Mucosa of descending colon (tissue), 3 donors: Measurements from ENCODE around the gene OR51A4. TPM values are rescaled to one million over a fixed set of nuclear protein-coding genes. Genes with fewer than 3 reads are reported as not detected.

ENCODE experiments used
- ATAC-seq: fragments of 200-7000 bp; cut with Tn5 transposase; one replicate; pipeline ENCODE4 v1.9.1; 2020; ENCODE audit warnings: mild to moderate bottlenecking, moderate library complexity
- DNase-seq, 3 donors: peaks; one replicate each; pipeline ENCODE4 v3.0.0-alpha.2; 2020
- H3K36me3 ChIP-seq: fragments of 200-600 bp; one replicate; pipeline ENCODE4 v1.8.0; 2021; ENCODE audit warnings: low read depth, mild to moderate bottlenecking
- H3K4me1 ChIP-seq: fragments of 200-600 bp; one replicate; pipeline ENCODE4 v1.8.0; 2021; ENCODE audit warnings: low read depth, mild to moderate bottlenecking
- H3K4me3 ChIP-seq: fragments of 200-600 bp; one replicate; pipeline ENCODE4 v1.8.0; 2021; ENCODE audit warnings: mild to moderate bottlenecking
- H3K9me3 ChIP-seq: fragments of 200-600 bp; one replicate; pipeline ENCODE4 v1.8.0; 2021; ENCODE audit warnings: mild to moderate bottlenecking
- CTCF ChIP-seq: fragments of 200-600 bp; IDR thresholded peaks from one replicate; pipeline ENCODE4 v1.8.0; 2022; ENCODE audit warnings: antibody characterized with exemption, mild to moderate bottlenecking
- intact Hi-C, 2 donors: fragments of 100-400 bp; cut with DNase I in 1 of 2; cut with micrococcal nuclease in 1 of 2; formaldehyde crosslinking; loops; one replicate each; pipeline versions ENCODE4 v1.11.0 to v1.11.1; 2022; cut with DNase I, micrococcal nuclease
- total RNA-seq, 3 donors: library from RNA; stranded (reverse); fragmentation: NEBNext Ultra II Directional in 2 of 3; extraction: Animal tissue kit (Norgen Biotek cat#: 25700) in 2 of 3; gene quantifications; one replicate each; pipeline versions ENCODE4 v1.2.1 to v1.2.4, GENCODE V29; 2021 to 2023
- donor health status: DM: no; HTN: no; CAD: no; lungs with moderate emphysema.
- donor health status: DM: no; HTN: no; CAD: no.
- donor health status: DM: no; HTN: yes; CAD: no.

Gene OR51A4
- total RNA-seq, 3 donors from 2014 or later: not detected

DNA sequence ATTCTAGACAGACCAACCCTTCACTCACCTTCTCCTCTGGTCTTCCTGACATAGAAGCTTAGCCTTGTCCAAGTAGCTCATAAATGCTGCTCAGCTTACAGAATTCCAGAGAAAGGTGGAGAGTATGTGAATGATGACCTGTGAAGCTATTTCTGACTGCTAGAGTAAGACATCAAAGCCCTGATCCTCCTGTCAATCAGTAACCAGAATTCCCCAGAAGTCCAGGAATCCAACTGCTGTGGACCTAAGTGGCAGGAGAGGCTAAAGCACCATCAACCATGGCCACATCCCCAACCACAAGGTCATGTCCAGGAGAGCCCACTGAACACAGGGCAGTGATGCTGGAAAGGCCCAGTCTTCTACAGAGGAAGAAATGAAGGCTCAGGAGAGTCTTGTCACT, 30.8 kb downstream of the OR51A4 start:
- TF ChIP-seq CTCF: no peak
- Histone ChIP-seq H3K4me3 (no peak overlapping the region), H3K36me3 (no peaks in the 10 kb centered on the region), H3K4me1 (no peaks in the 10 kb centered on the region), H3K9me3 (no peaks in the 10 kb centered on the region)
- ATAC-seq (no peak), DNase-seq (no peak)
- intact Hi-C loops: no loop called here

DNA sequence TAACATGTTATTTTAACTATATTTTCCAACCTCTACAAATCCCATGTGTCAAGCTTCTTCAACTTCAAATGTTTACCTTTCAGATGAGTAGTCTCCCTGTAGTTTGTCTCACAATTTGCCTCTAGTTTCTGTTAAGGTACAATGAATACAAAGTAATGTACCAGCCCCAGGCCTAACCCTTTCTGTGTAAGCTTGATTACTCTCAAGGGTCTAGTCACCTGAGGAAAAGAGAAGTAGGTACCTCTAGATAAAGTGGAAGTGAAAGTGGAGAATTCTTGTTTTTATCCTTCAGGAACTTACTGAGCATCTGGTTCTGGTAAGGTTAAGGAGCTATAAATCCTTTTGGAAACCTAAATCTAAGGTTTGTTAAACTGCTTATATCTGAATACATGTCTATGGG, 43.9 kb downstream of the OR51A4 start, which contains the start of gene OR51A7:
Gene OR51A7, plus strand, starts transcription at position 300 of the 400 bp plus-strand sequence. CDS start 3,587 bp downstream, outside the sequence.
- no peak for DNase-seq
- Histone ChIP-seq H3K4me1 (no peaks in the 10 kb centered on the region), H3K9me3 (no peaks in the 10 kb centered on the region), H3K36me3 (no peaks in the 10 kb centered on the region), H3K4me3 (no peak within 1 kb of the TSS)
- TF ChIP-seq CTCF: no peak
- intact Hi-C loops: no loop called here
- ATAC-seq: no peak

Other genes with a start within 250 kb of the OR51A4 start
- 10 to 100 TPM in 1 of 3 donors, 1 to 10 TPM in 1, under 1 TPM in 1; 0.46 to 11.0 (median 1.0) TPM for gene OR51E2, start 249.8 kb downstream of the OR51A4 start, total RNA-seq
- not detected for gene MMP26, start 242.8 kb downstream of the OR51A4 start, total RNA-seq
- gene OR51F1, start 177.7 kb downstream of the OR51A4 start, total RNA-seq: not detected
- gene OR52R1, start 143.2 kb downstream of the OR51A4 start, total RNA-seq: not detected
- not detected for gene OR51F2, start 126.3 kb downstream of the OR51A4 start, total RNA-seq
- not detected for gene OR51S1, start 98.4 kb downstream of the OR51A4 start, total RNA-seq
- not detected for gene OR51T1, start 65.7 kb downstream of the OR51A4 start, total RNA-seq
- not detected for gene OR51A7, start 43.8 kb downstream of the OR51A4 start, total RNA-seq
- not detected for gene OR51G2, start 28.3 kb downstream of the OR51A4 start, total RNA-seq
- gene OR51G1, start 23.3 kb downstream of the OR51A4 start, total RNA-seq: not detected
- not detected for gene OR51A2, start 8.1 kb upstream of the OR51A4 start, total RNA-seq
- not detected for gene OR51L1, start 47.2 kb upstream of the OR51A4 start, total RNA-seq
- not detected for gene OR52J3, start 98.9 kb upstream of the OR51A4 start, total RNA-seq
- gene OR52E2, start 112.0 kb upstream of the OR51A4 start, total RNA-seq: not detected
- gene OR52E1, start 122.0 kb upstream of the OR51A4 start, total RNA-seq: not detected
- gene OR52A5, start 190.8 kb upstream of the OR51A4 start, total RNA-seq: not detected
- gene OR52A1, start 207.2 kb upstream of the OR51A4 start, total RNA-seq: not detected